HepG2 (cell line): ENCODE results near the gene CNTNAP1. TPM values are rescaled to one million over a fixed set of nuclear protein-coding genes. Genes with fewer than 3 reads are reported as not detected.

Experiments
- ATAC-seq: fragments of 200-7000 bp; cut with Tn5 transposase; 3 replicates; pipeline ENCODE4 v1.9.1; 2020; ENCODE audit warnings: mild to moderate bottlenecking, moderate library complexity
- BruUV-seq: library from RNA; stranded (reverse); fragments of 400-500 nt; replicated peaks from 2 replicates; lab custom pipeline; 2021; lab: Mats Ljungman, UMichigan
- CTCF ChIA-PET: fragments of 300-600 bp; formaldehyde crosslinking; extraction: SDS; loops from one replicate; lab custom pipeline; 2021; ENCODE audit warnings: low total read pairs, inconsistent platforms, low intra/inter-chr PET ratio; lab: Yijun Ruan, JAX
- POLR2A ChIA-PET: fragments of 350-600 bp; sonication (Branson Sonifier 250); formaldehyde crosslinking; loops from one replicate; lab custom pipeline; 2020; ENCODE audit warnings: antibody characterized with exemption, inconsistent platforms; lab: Yijun Ruan, JAX
- DNase-seq: peaks from one replicate; pipeline ENCODE4 v3.0.0-alpha.2; 2015; ENCODE audit warnings: low spot score
- FAIRE-seq: peaks from 3 replicates; lab custom pipeline; 2011; peaks lifted over from hg19 to GRCh38; lab: Jason Lieb, UNC
- H2AFZ ChIP-seq: one replicate; pipeline ENCODE4 v1.6.1; 2011; ENCODE audit warnings: low read length, inconsistent platforms
- H3K27ac ChIP-seq: fragments of 300-600 bp; 3 replicates; pipeline ENCODE4 v1.8.0; 2011; ENCODE audit warnings: mixed run types, mild to moderate bottlenecking, mixed read lengths, low read length, inconsistent platforms; ENCODE audit not compliant: insufficient read depth; ENCODE audit errors: extremely low read length
- H3K27me3 ChIP-seq, 2 experiments: fragments of 200-600 bp in 1 of 2; 2 replicates in 1 of 2; 3 replicates in 1 of 2; pipeline versions ENCODE4 v1.6.0 to v1.8.0; 2011; ENCODE audit warnings: low read length in 2 of 2, mild to moderate bottlenecking in 2 of 2, moderate library complexity in 2 of 2, inconsistent platforms in 1 of 2; ENCODE audit not compliant: insufficient read depth in 2 of 2, control insufficient read depth in 1 of 2
- H3K36me3 ChIP-seq, 2 experiments: fragments of 200-600 bp in 1 of 2; replicated peaks in 1 of 2; 2 replicates in 1 of 2; 3 replicates in 1 of 2; pipeline versions ENCODE4 v1.5.1 to v1.8.0; 2011; ENCODE audit warnings: low read length in 2 of 2, inconsistent platforms in 1 of 2; ENCODE audit not compliant: insufficient read depth in 2 of 2, control insufficient read depth in 1 of 2
- H3K4me1 ChIP-seq: 2 replicates; pipeline ENCODE4 v1.5.1; 2012; ENCODE audit warnings: low read length, inconsistent platforms; ENCODE audit not compliant: insufficient read depth
- H3K4me2 ChIP-seq: 2 replicates; pipeline ENCODE4 v1.6.0; 2011; ENCODE audit warnings: low read depth, low read length, inconsistent platforms
- H3K4me3 ChIP-seq, 3 experiments: fragments of 200-600 bp in 1 of 3; sonication (generic), shearing (Covaris generic) in 1 of 3; replicated peaks in 1 of 3; 2 replicates each; pipeline ENCODE4 v1.5.1; 2011 to 2016; ENCODE audit warnings: low read length in 3 of 3, inconsistent platforms in 2 of 3, low read depth in 2 of 3, mild to moderate bottlenecking in 2 of 3, control low read depth in 1 of 3, mixed read lengths in 1 of 3; ENCODE audit not compliant: insufficient read depth in 1 of 3
- H3K79me2 ChIP-seq: one replicate; pipeline ENCODE4 v1.6.1; 2011; ENCODE audit warnings: low read length, inconsistent platforms; ENCODE audit not compliant: insufficient read depth
- H3K9ac ChIP-seq: 2 replicates; pipeline ENCODE4 v1.6.0; 2011; ENCODE audit warnings: mild to moderate bottlenecking, low read depth, low read length, inconsistent platforms; ENCODE audit not compliant: insufficient read depth
- H3K9me3 ChIP-seq: 2 replicates; pipeline ENCODE4 v1.5.1; 2012; ENCODE audit warnings: mild to moderate bottlenecking, low read length
- H4K20me1 ChIP-seq: 2 replicates; pipeline ENCODE4 v1.6.0; 2011; ENCODE audit warnings: inconsistent platforms, mild to moderate bottlenecking, low read length, moderate library complexity; ENCODE audit not compliant: insufficient read depth
- ADNP ChIP-seq: sonication (generic); formaldehyde crosslinking; IDR thresholded peaks from 2 replicates; pipeline ENCODE4 v1.4.0; 2020; ENCODE audit warnings: missing genetic modification reagents
- BHLHE40 ChIP-seq: IDR thresholded peaks from 2 replicates; pipeline ENCODE4 v1.6.1; 2011; ENCODE audit warnings: low read length, improper control_type of control experiment
- CSRNP1 ChIP-seq: sonication (generic); formaldehyde crosslinking; IDR thresholded peaks from 2 replicates; pipeline ENCODE4 v1.8.1; 2023; ENCODE audit warnings: mild to moderate bottlenecking, missing genetic modification reagents
- JUN ChIP-seq: sonication (generic); formaldehyde crosslinking; IDR thresholded peaks from 2 replicates; pipeline ENCODE4 v1.4.0; 2020; ENCODE audit warnings: mild to moderate bottlenecking, missing genetic modification reagents
- KMT2A ChIP-seq: sonication (generic); formaldehyde crosslinking; IDR thresholded peaks from 2 replicates; pipeline ENCODE4 v1.4.0; 2020; ENCODE audit warnings: missing genetic modification reagents
- MED1 ChIP-seq: sonication (generic); formaldehyde crosslinking; IDR thresholded peaks from 2 replicates; pipeline ENCODE4 v1.4.0; 2020; ENCODE audit warnings: missing genetic modification reagents
- NCOR1 ChIP-seq: fragments of 200-600 bp; sonication (generic); IDR thresholded peaks from 2 replicates; pipeline ENCODE4 v1.7.0; 2017; ENCODE audit warnings: antibody characterized with exemption, low read length, borderline replicate concordance
- NFE2L1 ChIP-seq: sonication (generic); formaldehyde crosslinking; IDR thresholded peaks from 2 replicates; pipeline ENCODE4 v1.4.0; 2020; ENCODE audit warnings: missing genetic modification reagents, mild to moderate bottlenecking, borderline replicate concordance
- SIX1 ChIP-seq: sonication (generic); formaldehyde crosslinking; IDR thresholded peaks from 2 replicates; pipeline ENCODE4 v1.4.0; 2020; ENCODE audit warnings: missing genetic modification reagents, borderline replicate concordance
- SOX6 ChIP-seq, 2 experiments: fragments of 450-650 bp in 1 of 2; sonication (generic) in 1 of 2; formaldehyde crosslinking in 1 of 2; IDR thresholded peaks; 2 replicates each; pipeline versions ENCODE4 v1.4.0 to v1.6.1; 2017 to 2020; ENCODE audit warnings: antibody characterized with exemption in 1 of 2, mild to moderate bottlenecking in 1 of 2, missing genetic modification reagents in 1 of 2
- ZNF446 ChIP-seq: sonication (generic); formaldehyde crosslinking; IDR thresholded peaks from 2 replicates; pipeline ENCODE4 v1.5.0; 2020; ENCODE audit warnings: mild to moderate bottlenecking, missing genetic modification reagents
- ZNF562 ChIP-seq: sonication (generic); formaldehyde crosslinking; IDR thresholded peaks from 2 replicates; pipeline ENCODE4 v1.8.0; 2022; ENCODE audit warnings: missing genetic modification reagents, borderline replicate concordance
- WGBS: methylation state at CpG from one replicate; pipeline ENCODE4 v1.1.6; 2017; ENCODE audit warnings: low lambda C conversion rate; 5-methylcytosine and 5-hydroxymethylcytosine counted together
- in situ Hi-C: cut with HindIII; loops from 2 replicates; pipeline ENCODE4 v1.10.0; 2017; ENCODE audit warnings: low pct_unique_long_range_greater_than_20kb; ENCODE audit not compliant: extremely low pct_ligation_motif_present
- intact Hi-C: fragments of 100-400 bp; cut with micrococcal nuclease; formaldehyde crosslinking; loops from one replicate; pipeline ENCODE4 v1.10.0; 2022; ENCODE audit not compliant: unreplicated experiment
- polyA plus RNA-seq, 8 experiments: library from polyadenylated mRNA; depleted of rRNA in 3 of 8; stranded (reverse) in 7 of 8; unstranded in 1 of 8; fragments of >200 nt; fragmentation: Illumina TruSeq in 4 of 8; extraction: Trizol in 4 of 8; gene quantifications; 2 replicates each; pipeline versions ENCODE4 v1.2.1 to v1.2.3, GENCODE V29; 2011 to 2016; ENCODE audit warnings: low read depth in 4 of 8, missing spikeins in 1 of 8, mixed read lengths in 1 of 8; ENCODE audit not compliant: insufficient read depth in 1 of 8
- total RNA-seq, 5 experiments: library from RNA; depleted of rRNA; stranded (reverse); fragments of >200 nt; fragmentation: Illumina TruSeq; extraction: Trizol; gene quantifications; 2 replicates each; pipeline ENCODE4 v1.2.3, GENCODE V29; 2016; ENCODE audit warnings: low read depth in 1 of 5
- TF ChIP-seq, protein P1 (sequence below): IDR thresholded peaks from 2 replicates; pipeline ENCODE4 v1.6.1; 2018; ENCODE audit warnings: missing genetic modification reagents
- TF ChIP-seq, protein P2 (sequence below): sonication (generic); formaldehyde crosslinking; IDR thresholded peaks from 2 replicates; pipeline ENCODE4 v1.4.0; 2020; ENCODE audit warnings: missing genetic modification reagents
- TF ChIP-seq, protein P3 (sequence below): sonication (generic); formaldehyde crosslinking; conservative IDR thresholded peaks from 2 replicates; pipeline ENCODE4 v1.4.0; 2020; ENCODE audit warnings: mild to moderate bottlenecking, missing genetic modification reagents, moderate library complexity

CNTNAP1 gene
- total and polyA plus RNA-seq, 2 of the 13 experiments (the other 11 are each of a cell fraction or from before 2014, with no cell fraction given): 4.5 to 7.7 TPM

GRCh38 chr17:42748908-42749798 lies 66.8 kb downstream of the CNTNAP1 start:
- POLR2A ChIA-PET: interaction anchor here (0.7 to 4.4 kb wide), 23 partner anchors 10 to 213 kb away, joined by 3 to 45 read pairs (median 4); partner anchors contain the start of genes BECN1, CNTD1, COA3 and NAGLU
- TF ChIP-seq SIX1 (CRISPR knock-in tag): no peak
- TF ChIP-seq ZNF446: no peak
- TF ChIP-seq ZNF562 (CRISPR knock-in tag): no peak
- no peak for TF ChIP-seq CSRNP1 (CRISPR knock-in tag)
- TF ChIP-seq, protein P1, sequence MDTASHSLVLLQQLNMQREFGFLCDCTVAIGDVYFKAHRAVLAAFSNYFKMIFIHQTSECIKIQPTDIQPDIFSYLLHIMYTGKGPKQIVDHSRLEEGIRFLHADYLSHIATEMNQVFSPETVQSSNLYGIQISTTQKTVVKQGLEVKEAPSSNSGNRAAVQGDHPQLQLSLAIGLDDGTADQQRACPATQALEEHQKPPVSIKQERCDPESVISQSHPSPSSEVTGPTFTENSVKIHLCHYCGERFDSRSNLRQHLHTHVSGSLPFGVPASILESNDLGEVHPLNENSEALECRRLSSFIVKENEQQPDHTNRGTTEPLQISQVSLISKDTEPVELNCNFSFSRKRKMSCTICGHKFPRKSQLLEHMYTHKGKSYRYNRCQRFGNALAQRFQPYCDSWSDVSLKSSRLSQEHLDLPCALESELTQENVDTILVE (CRISPR knock-in tag): no peak
- TF ChIP-seq NCOR1: no peak
- no peak for TF ChIP-seq NFE2L1 (CRISPR knock-in tag)
- no peak for TF ChIP-seq JUN (CRISPR knock-in tag)
- TF ChIP-seq BHLHE40: no peak
- TF ChIP-seq ADNP: no peak
- TF ChIP-seq, protein P2, sequence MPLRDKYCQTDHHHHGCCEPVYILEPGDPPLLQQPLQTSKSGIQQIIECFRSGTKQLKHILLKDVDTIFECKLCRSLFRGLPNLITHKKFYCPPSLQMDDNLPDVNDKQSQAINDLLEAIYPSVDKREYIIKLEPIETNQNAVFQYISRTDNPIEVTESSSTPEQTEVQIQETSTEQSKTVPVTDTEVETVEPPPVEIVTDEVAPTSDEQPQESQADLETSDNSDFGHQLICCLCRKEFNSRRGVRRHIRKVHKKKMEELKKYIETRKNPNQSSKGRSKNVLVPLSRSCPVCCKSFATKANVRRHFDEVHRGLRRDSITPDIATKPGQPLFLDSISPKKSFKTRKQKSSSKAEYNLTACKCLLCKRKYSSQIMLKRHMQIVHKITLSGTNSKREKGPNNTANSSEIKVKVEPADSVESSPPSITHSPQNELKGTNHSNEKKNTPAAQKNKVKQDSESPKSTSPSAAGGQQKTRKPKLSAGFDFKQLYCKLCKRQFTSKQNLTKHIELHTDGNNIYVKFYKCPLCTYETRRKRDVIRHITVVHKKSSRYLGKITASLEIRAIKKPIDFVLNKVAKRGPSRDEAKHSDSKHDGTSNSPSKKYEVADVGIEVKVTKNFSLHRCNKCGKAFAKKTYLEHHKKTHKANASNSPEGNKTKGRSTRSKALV: no peak
- TF ChIP-seq MED1 (CRISPR knock-in tag): no peak
- TF ChIP-seq, protein P3, sequence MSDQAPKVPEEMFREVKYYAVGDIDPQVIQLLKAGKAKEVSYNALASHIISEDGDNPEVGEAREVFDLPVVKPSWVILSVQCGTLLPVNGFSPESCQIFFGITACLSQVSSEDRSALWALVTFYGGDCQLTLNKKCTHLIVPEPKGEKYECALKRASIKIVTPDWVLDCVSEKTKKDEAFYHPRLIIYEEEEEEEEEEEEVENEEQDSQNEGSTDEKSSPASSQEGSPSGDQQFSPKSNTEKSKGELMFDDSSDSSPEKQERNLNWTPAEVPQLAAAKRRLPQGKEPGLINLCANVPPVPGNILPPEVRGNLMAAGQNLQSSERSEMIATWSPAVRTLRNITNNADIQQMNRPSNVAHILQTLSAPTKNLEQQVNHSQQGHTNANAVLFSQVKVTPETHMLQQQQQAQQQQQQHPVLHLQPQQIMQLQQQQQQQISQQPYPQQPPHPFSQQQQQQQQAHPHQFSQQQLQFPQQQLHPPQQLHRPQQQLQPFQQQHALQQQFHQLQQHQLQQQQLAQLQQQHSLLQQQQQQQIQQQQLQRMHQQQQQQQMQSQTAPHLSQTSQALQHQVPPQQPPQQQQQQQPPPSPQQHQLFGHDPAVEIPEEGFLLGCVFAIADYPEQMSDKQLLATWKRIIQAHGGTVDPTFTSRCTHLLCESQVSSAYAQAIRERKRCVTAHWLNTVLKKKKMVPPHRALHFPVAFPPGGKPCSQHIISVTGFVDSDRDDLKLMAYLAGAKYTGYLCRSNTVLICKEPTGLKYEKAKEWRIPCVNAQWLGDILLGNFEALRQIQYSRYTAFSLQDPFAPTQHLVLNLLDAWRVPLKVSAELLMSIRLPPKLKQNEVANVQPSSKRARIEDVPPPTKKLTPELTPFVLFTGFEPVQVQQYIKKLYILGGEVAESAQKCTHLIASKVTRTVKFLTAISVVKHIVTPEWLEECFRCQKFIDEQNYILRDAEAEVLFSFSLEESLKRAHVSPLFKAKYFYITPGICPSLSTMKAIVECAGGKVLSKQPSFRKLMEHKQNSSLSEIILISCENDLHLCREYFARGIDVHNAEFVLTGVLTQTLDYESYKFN (CRISPR knock-in tag): peak; percentile 21; the same call in 1 of the 2 replicates
- no peak for TF ChIP-seq KMT2A (CRISPR knock-in tag)
- no peak for TF ChIP-seq SOX6 (IDR thresholded peaks at IDR 0.05)
- peak; percentile 43; the same call in 1 of the 2 replicates for TF ChIP-seq SOX6 (CRISPR knock-in tag; IDR thresholded peaks at IDR 0.05)

More at GRCh38 chr17:42748908-42749798, 66.8 kb downstream of the CNTNAP1 start:
- Histone ChIP-seq H3K27ac (no peak overlapping the region), H3K4me3 (peak overlapping the region in 2 of 3 experiments; percentile 10 to 44; a peak in 2 of 6 replicates), H3K27me3 (no peaks in the 10 kb centered on the region), H2AFZ (no peak overlapping the region), H3K9me3 (no peaks in the 10 kb centered on the region), H4K20me1 (no peaks in the 10 kb centered on the region), H3K36me3 (no peaks in the 10 kb centered on the region), H3K9ac (peak overlapping the region; percentile 29; the same call in 1 of the 2 replicates), H3K79me2 (peaks cover 2% of the 10 kb centered on the region), H3K4me2 (peak overlapping the region; percentile 78), H3K4me1 (peaks cover 49% of the 10 kb centered on the region)
- CTCF ChIA-PET: no interaction called here
- peak; percentile 13; the same call in 2 of the 3 replicates for ATAC-seq
- intact Hi-C loops (no loop called here), in situ Hi-C loops (no loop called here)
- BruUV-seq: no TSS peak
- WGBS: 21% methylated on average over 10 of the region's 11 CpGs
- FAIRE-seq: peak; percentile 64
- DNase-seq: no peak
